ENCODE measurements around the gene ATE1. TPM values are rescaled to one million over a fixed set of nuclear protein-coding genes. Genes with fewer than 3 reads are reported as not detected.

Gene ATE1
- total and polyA plus RNA-seq, 2 experiments from 2014 or later = 17.4 to 24.5 TPM

DNA sequence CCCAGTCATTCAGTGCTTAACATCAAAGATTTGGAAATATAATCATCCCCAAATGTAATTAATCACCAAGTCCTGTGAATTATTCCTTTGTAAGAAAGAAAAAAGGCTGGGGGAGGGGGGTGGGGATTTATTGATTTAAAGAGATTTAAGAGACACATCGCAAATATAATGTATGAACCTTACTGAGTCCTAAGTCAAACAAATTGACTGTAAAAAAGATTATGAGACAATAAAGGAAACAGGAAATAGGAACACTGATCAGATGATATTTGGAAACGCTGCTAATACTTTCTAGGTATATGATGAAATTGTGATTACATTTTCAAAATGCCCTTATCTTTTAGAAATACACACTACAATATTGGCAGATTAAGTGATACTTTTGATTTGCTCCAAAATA, 92.5 kb downstream of the ATE1 start:
- peaks cover 3% of the 10 kb centered on the region; the same call in 2 of the 3 replicates for H3K4me1 Mint-ChIP-seq
- no peak for ATAC-seq
- H3K27me3 Mint-ChIP-seq (ENCODE audit: insufficient read depth, low read depth, poor library complexity) = peaks cover 2% of the 10 kb centered on the region

More for the DNA sequence above, 92.5 kb downstream of the ATE1 start:
- no peaks in the 10 kb centered on the region for H3K36me3 ChIP-seq (ENCODE audit: insufficient read depth)
- H3K4me3 ChIP-seq = no peak overlapping the region
- no peaks in the 10 kb centered on the region for H3F3A ChIP-seq (replicated peaks; ENCODE audit: low read depth)
- H3K27ac ChIP-seq (ENCODE audit: low read depth) = peak overlapping the region; percentile 7; the same call in 1 of the 2 replicates
- TF ChIP-seq ZNF331 (CRISPR knock-in tag; IDR thresholded peaks at IDR 0.05; ENCODE audit: low read depth) (no peak), STAT1 (IDR thresholded peaks at IDR 0.05; ENCODE audit: unreplicated experiment) (no peak), NANOG (IDR thresholded peaks at IDR 0.05; ENCODE audit: borderline replicate concordance) (no peak), EZH2 (IDR thresholded peaks at IDR 0.05; ENCODE audit: low read depth, unreplicated experiment) (no peak), ZNF114 (CRISPR knock-in tag; IDR thresholded peaks at IDR 0.05) (no peak), JUNB (IDR thresholded peaks at IDR 0.05; ENCODE audit: unreplicated experiment) (no peak), CREB1 (CRISPR knock-in tag; IDR thresholded peaks at IDR 0.05; ENCODE audit: low read depth) (no peak), POLR2AphosphoS5 (IDR thresholded peaks at IDR 0.05; ENCODE audit: low read depth) (no peak), EZH2phosphoT487 (IDR thresholded peaks at IDR 0.05; ENCODE audit: unreplicated experiment) (no peak)
- TF ChIP-seq, protein P1, sequence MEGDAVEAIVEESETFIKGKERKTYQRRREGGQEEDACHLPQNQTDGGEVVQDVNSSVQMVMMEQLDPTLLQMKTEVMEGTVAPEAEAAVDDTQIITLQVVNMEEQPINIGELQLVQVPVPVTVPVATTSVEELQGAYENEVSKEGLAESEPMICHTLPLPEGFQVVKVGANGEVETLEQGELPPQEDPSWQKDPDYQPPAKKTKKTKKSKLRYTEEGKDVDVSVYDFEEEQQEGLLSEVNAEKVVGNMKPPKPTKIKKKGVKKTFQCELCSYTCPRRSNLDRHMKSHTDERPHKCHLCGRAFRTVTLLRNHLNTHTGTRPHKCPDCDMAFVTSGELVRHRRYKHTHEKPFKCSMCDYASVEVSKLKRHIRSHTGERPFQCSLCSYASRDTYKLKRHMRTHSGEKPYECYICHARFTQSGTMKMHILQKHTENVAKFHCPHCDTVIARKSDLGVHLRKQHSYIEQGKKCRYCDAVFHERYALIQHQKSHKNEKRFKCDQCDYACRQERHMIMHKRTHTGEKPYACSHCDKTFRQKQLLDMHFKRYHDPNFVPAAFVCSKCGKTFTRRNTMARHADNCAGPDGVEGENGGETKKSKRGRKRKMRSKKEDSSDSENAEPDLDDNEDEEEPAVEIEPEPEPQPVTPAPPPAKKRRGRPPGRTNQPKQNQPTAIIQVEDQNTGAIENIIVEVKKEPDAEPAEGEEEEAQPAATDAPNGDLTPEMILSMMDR (conservative IDR thresholded peaks at IDR 0.05; ENCODE audit: low read depth in 2 of 2) = no peak
- TF ChIP-seq, protein P2, sequence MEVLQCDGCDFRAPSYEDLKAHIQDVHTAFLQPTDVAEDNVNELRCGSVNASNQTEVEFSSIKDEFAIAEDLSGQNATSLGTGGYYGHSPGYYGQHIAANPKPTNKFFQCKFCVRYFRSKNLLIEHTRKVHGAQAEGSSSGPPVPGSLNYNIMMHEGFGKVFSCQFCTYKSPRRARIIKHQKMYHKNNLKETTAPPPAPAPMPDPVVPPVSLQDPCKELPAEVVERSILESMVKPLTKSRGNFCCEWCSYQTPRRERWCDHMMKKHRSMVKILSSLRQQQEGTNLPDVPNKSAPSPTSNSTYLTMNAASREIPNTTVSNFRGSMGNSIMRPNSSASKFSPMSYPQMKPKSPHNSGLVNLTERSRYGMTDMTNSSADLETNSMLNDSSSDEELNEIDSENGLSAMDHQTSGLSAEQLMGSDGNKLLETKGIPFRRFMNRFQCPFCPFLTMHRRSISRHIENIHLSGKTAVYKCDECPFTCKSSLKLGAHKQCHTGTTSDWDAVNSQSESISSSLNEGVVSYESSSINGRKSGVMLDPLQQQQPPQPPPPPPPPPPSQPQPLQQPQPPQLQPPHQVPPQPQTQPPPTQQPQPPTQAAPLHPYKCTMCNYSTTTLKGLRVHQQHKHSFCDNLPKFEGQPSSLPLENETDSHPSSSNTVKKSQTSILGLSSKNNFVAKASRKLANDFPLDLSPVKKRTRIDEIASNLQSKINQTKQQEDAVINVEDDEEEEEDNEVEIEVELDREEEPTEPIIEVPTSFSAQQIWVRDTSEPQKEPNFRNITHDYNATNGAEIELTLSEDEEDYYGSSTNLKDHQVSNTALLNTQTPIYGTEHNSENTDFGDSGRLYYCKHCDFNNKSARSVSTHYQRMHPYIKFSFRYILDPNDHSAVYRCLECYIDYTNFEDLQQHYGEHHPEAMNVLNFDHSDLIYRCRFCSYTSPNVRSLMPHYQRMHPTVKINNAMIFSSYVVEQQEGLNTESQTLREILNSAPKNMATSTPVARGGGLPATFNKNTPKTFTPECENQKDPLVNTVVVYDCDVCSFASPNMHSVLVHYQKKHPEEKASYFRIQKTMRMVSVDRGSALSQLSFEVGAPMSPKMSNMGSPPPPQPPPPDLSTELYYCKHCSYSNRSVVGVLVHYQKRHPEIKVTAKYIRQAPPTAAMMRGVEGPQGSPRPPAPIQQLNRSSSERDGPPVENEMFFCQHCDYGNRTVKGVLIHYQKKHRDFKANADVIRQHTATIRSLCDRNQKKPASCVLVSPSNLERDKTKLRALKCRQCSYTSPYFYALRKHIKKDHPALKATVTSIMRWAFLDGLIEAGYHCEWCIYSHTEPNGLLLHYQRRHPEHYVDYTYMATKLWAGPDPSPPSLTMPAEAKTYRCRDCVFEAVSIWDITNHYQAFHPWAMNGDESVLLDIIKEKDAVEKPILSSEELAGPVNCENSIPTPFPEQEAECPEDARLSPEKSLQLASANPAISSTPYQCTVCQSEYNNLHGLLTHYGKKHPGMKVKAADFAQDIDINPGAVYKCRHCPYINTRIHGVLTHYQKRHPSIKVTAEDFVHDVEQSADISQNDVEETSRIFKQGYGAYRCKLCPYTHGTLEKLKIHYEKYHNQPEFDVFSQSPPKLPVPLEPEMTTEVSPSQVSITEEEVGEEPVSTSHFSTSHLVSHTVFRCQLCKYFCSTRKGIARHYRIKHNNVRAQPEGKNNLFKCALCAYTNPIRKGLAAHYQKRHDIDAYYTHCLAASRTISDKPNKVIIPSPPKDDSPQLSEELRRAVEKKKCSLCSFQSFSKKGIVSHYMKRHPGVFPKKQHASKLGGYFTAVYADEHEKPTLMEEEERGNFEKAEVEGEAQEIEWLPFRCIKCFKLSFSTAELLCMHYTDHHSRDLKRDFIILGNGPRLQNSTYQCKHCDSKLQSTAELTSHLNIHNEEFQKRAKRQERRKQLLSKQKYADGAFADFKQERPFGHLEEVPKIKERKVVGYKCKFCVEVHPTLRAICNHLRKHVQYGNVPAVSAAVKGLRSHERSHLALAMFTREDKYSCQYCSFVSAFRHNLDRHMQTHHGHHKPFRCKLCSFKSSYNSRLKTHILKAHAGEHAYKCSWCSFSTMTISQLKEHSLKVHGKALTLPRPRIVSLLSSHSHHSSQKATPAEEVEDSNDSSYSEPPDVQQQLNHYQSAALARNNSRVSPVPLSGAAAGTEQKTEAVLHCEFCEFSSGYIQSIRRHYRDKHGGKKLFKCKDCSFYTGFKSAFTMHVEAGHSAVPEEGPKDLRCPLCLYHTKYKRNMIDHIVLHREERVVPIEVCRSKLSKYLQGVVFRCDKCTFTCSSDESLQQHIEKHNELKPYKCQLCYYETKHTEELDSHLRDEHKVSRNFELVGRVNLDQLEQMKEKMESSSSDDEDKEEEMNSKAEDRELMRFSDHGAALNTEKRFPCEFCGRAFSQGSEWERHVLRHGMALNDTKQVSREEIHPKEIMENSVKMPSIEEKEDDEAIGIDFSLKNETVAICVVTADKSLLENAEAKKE (CRISPR knock-in tag; IDR thresholded peaks at IDR 0.05) = no peak
- TF ChIP-seq, protein P3, sequence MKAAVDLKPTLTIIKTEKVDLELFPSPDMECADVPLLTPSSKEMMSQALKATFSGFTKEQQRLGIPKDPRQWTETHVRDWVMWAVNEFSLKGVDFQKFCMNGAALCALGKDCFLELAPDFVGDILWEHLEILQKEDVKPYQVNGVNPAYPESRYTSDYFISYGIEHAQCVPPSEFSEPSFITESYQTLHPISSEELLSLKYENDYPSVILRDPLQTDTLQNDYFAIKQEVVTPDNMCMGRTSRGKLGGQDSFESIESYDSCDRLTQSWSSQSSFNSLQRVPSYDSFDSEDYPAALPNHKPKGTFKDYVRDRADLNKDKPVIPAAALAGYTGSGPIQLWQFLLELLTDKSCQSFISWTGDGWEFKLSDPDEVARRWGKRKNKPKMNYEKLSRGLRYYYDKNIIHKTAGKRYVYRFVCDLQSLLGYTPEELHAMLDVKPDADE (IDR thresholded peaks at IDR 0.05) = no peak
- TF ChIP-seq, protein P4, sequence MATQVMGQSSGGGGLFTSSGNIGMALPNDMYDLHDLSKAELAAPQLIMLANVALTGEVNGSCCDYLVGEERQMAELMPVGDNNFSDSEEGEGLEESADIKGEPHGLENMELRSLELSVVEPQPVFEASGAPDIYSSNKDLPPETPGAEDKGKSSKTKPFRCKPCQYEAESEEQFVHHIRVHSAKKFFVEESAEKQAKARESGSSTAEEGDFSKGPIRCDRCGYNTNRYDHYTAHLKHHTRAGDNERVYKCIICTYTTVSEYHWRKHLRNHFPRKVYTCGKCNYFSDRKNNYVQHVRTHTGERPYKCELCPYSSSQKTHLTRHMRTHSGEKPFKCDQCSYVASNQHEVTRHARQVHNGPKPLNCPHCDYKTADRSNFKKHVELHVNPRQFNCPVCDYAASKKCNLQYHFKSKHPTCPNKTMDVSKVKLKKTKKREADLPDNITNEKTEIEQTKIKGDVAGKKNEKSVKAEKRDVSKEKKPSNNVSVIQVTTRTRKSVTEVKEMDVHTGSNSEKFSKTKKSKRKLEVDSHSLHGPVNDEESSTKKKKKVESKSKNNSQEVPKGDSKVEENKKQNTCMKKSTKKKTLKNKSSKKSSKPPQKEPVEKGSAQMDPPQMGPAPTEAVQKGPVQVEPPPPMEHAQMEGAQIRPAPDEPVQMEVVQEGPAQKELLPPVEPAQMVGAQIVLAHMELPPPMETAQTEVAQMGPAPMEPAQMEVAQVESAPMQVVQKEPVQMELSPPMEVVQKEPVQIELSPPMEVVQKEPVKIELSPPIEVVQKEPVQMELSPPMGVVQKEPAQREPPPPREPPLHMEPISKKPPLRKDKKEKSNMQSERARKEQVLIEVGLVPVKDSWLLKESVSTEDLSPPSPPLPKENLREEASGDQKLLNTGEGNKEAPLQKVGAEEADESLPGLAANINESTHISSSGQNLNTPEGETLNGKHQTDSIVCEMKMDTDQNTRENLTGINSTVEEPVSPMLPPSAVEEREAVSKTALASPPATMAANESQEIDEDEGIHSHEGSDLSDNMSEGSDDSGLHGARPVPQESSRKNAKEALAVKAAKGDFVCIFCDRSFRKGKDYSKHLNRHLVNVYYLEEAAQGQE (IDR thresholded peaks at IDR 0.05; ENCODE audit: unreplicated experiment) = no peak
- no peaks in the 10 kb centered on the region for H3K4me1 ChIP-seq (ENCODE audit: insufficient read depth)
- no peaks in the 10 kb centered on the region for H3K79me2 ChIP-seq (replicated peaks; ENCODE audit: insufficient read depth)
- Mint-ChIP-seq H3K9me3 (no peaks in the 10 kb centered on the region), H3K4me3 (no peak overlapping the region), H3K36me3 (ENCODE audit: low read depth) (peaks cover 6% of the 10 kb centered on the region; the same call in 2 of the 3 replicates), H3K27ac (no peak overlapping the region)
- H3K4me2 ChIP-seq = no peak overlapping the region
- no peaks in the 10 kb centered on the region for H4K20me1 ChIP-seq (replicated peaks; ENCODE audit: insufficient read depth)
- DNase-seq (ENCODE audit: low spot score) = no peak
- H2AFZ ChIP-seq = no peak overlapping the region
- no peaks in the 10 kb centered on the region for H3K9me2 ChIP-seq (ENCODE audit: insufficient read depth)
- H3K27me3 ChIP-seq (ENCODE audit: insufficient read depth) = no peaks in the 10 kb centered on the region

All from GM23338 (cell line).